HG03432 (cell line): ENCODE measurements around the gene DHRS13.
"Not testable (repeated sequence)": the region's sequence is repeated elsewhere in the genome, so short reads cannot be mapped to it uniquely, and the experiment has no call there.

Experiments used
- ATAC-seq: cut with Tn5 transposase; IDR thresholded peaks from one replicate; pipeline ENCODE4 v1.9.1; 2021; ENCODE audit warnings: mild to moderate bottlenecking, moderate library complexity; ENCODE audit not compliant: unreplicated experiment

Gene DHRS13

DNA sequence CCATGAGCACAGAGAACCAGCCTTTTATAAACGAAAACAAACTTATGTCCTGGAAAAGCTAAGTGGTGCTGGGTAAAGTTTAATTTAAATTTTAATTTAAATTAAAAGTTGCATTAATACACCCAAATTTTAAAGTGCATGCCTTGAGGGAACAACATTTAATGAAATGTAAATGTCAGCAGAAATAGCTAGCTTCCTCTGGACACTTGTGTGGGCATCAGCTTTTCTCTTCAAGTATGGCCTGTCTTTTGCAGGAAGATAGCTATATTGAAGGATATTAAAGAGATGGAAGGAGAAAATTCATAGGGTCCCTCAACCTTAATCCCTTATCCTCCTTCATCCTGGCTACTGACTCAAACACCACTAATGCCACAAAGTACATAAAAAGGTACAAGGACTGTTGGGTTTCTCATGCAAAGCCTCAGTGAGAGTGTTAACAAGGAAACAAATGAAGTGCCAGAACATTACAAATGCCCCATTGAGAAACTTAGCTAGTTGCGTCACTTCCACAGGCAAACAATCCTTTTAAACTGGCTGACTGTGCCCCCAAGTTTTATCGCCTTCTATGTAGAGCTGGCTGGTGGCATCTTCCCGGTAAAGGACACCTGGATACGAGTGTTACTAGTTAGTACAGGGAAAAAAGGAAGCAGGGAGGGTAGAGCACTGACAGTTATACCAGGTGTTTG, 34.3 kb upstream of the DHRS13 start:
- no peak for ATAC-seq

DNA sequence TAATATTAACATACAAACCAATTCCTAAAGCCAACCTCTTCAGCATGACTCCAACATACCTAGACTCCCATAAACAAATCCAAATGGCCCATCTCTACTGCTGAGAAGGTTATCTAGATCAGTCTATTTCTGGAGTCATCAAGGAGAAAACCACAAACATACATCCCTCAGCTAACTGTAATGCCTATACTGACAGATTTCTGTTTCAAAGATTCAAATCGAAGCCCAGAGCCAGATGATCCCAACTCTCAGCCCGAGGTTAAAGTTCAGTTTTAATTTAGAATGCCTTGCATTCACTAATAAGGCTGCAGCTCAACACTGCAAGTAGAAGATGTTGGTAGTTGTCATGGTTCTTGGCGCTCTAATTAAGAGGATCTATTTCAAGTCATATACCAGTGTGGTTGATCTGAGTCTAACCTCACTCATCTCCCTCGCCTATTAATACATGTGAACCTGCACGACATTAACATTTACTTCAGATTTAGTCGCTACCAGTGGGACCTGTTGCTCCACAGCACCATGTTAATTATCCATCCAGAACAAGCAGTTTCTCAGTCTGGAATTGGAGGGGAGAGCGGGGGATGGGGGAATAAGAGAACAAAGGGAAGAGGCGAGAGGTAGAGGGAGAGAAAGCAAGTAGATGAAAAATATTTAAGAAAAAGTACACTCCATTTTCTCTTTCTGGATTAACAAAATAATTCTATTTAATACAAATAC, 33.0 kb upstream of the DHRS13 start:
- ATAC-seq: no peak

DNA sequence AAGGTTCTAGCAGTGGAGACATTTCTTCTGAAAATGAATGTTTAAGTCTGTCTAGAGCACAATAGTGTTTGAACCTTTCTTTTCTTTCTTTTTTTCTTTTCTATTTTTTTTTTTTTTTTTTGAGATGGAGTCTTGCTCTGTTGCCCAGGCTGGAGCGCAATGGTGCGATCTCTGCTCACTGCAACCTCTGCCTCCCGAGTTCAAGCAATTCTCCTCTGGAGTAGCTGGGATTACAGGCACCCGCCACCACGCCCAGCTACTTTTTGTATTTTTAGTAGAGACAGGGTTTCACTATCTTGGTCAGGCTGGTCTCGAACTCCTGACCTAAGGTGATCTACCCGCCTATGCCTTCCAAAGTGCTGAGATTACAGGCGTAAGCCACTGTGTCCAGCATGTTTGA, 31.6 kb upstream of the DHRS13 start:
- not testable (repeated sequence) for ATAC-seq

DNA sequence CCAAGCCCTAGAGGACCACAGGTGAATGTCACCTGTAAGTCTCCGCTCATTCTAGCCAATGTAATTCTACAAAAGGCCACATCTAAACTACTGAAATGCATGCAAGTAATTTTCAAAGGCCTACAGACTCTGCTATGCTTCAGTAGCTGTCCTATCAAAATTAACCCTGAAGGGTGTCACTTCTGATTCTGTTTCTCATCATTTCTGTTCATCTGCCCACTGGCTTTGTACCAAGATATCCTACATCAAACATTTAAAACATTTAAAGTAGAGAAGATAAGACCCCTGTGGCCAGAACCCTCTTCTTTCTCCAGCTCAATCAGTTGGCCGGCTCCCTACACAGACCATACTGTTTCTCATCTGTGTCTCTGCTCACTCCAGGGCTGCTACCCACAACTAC, 26.9 kb upstream of the DHRS13 start:
- ATAC-seq: no peak

DNA sequence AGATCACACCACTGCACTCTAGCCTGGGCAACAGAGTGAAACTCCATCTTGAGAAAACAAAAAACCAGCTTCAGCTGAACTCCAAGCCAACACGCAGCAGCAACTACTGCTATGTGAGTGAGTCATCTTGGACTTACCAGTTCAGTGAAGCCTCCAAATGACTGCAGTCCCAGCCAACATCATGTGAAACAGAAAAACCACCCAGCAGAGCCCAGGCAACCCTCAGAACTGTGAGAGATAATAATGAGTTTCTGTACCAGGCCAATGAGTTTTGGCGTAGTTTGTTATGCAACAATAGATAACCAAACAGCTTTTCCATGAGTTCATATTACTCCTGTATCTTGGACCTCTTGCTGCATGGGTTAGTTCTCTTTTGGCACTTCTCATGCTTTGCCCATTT, 25.2 kb upstream of the DHRS13 start:
- no peak for ATAC-seq

DNA sequence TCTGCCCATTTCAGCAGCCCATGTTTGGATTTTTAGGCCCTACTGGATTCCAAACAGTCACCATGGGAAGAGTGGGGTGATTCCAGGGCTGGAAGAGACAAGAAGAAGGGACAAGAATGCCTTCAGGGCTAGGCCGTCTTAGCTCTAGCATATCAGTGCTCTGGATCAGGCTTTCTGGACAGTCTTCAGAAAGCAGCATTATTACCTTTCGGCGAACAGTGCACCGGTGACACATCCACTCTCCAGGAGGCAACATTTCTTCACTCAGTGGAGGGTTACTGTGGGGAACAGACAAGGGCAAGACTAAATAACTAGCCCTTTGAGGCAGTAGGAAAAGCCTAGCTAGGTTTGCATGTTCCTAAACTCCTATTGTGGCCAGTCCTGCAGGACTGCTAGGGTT, 23.9 kb upstream of the DHRS13 start:
- ATAC-seq: no peak

DNA sequence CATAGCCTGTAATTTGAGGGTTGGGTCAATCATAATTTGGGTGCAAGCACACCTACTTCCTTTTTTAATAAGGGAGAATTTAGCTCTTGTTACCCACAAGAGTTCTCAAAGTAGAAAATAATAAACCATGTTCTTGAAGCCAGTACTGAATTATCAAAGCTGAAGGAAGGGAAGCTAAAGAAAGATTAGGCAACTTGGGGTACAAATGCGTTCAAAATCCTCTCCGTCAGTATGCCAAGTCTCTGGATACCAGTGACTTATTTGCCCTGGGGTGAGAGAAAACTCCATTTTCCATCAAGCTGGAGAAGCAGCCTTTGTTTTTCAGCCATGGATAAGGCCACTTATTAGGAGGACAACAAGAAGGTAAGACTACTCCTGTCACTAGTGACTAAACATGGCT, 23.5 kb upstream of the DHRS13 start:
- ATAC-seq: no peak

DNA sequence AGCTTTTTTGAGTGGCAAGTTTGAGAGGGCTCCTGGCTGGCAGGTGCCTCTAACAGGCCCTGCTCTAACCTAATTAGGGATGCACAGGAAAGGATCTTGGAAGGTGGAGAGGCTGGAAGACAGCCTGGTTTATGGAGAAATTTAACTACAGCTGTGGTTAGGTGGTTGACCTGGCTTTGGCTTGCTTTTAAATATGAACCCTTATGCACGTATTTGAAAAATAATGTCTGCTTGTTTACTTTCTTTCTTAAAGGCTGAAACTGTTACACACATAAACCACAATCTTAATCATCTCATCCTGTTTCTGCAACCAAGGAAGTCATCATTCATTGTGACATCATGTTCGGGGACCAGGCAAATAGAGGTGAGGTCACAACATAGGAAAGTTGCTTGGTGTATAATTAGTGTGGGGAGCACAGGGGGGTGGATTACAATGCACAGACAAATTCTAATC, 23.1 kb upstream of the DHRS13 start:
- ATAC-seq: no peak

DNA sequence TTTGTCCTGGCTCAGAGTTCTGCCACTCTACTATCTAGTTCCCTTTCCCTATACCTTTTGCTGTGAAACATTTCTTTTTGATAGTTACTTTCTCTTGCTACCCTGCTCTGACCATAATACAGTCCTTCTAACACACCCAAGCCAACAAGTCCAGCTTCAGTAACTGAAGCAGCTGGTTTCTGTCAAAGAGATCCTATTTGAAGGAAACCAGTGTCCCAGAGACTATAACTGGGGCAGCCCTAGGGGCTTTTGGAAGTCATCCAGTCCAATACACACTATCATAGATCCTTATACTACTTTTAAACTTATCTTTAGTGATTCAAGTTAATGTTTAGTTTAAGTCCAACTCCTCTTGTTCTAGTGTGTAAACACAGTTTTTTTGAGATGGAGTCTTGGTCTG, 17.3 kb upstream of the DHRS13 start:
- no peak for ATAC-seq

DNA sequence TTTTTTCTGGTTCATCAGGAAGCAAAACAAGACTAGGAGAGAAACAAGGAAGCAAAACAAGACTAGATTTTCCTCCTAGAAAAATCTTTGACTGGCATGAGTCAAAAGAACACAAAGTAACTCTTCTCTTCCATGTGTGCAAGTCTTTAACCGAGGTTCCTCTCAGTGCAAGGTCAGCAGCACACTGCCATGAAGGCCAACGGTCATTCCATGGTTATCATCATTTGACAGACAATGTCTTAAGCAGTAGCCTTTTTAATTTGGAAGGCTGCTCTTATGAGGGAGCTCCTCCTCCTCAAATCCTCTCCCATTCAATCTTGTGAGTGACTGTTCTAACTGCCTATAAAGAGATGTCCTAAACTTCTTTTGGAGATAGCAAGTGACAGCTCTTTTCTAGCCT, 15.4 kb upstream of the DHRS13 start:
- ATAC-seq: no peak

DNA sequence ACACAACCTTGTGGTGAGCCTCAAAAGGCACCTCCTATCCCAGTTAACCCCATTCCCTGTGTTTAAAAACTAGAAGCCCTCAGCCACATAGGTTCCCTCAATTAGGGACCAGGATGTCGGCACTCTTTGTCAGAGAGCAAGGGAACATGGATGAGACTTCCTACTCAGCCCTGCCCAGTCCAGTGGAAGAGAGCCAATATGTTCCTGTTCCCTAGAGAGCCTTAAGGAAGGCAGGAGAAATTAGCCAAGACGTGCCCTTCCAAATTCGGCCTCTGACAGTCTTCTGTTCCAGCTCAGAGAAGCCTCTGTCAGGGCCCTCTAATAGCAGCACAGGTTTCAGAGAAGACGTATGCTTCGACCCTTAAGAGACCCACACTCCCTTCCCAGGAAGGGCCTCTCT, 14.6 kb upstream of the DHRS13 start:
- ATAC-seq: no peak

DNA sequence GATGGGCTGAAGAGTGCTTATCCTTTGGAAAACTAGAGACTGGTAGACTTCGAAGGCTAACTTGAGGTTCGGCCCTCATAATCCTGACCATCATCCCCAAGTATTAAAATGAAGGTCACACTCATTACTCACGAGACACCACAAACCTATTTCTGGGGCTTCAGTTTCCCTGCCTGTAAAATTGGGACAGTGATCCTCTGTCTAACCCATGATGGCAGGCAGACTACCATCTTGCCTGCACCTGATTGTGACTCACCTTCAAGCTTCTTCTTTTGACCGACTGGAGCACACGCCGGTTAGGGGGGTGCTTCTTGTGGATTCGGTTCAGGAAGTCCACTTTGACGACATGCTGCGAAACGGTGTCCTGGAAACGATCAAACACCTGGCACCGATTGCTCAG, 14.2 kb upstream of the DHRS13 start:
- ATAC-seq: no peak

DNA sequence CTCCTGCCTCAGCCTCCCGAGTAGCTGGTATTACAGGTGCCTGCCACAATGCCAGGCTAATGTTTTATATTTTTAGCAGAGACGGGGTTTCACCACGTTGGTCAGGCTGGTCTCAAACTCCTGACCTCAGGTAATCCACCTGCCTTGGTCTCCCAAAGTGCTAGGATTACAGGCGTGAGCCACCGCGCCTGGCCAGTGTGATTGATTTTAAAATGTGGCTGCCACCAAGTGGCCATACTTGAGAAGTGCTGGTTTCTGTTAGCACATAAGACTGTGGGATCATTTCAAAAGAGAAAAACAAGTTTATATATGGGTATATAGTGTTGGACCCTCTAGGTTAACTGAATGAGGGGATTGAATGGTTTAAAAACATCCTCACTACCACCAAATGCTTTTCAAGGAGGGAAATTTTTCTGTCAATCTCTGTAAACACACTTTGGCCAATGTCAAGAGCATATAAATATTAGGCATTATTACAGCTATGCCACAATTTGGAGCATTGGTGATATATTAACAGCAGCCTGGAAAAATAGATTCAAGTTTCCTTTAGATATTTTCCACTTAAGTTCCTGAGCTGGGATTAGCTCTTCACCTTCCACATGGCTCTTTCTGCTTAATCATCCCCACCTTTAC, 13.5 kb upstream of the DHRS13 start:
- ATAC-seq: no peak

DNA sequence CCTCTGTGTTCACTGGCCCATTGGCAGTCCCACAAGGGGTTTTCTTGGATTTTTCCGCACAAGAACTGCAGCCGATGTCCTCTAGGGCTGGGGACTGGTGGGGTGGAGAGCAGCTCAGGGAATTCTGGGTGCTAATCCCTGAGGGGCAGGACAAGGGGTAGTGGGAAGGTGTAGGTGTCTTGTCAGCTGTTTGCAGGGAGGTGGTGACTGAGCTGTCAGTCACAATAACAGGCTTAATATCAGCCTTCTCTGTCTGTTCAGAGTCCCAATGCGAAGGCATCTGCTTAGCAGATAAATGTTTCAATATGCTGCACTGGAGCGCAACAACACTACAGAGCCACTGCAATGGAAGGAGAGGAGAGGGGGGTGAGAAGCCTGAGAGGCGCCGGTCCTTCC, 10.1 kb upstream of the DHRS13 start:
- ATAC-seq: no peak

DNA sequence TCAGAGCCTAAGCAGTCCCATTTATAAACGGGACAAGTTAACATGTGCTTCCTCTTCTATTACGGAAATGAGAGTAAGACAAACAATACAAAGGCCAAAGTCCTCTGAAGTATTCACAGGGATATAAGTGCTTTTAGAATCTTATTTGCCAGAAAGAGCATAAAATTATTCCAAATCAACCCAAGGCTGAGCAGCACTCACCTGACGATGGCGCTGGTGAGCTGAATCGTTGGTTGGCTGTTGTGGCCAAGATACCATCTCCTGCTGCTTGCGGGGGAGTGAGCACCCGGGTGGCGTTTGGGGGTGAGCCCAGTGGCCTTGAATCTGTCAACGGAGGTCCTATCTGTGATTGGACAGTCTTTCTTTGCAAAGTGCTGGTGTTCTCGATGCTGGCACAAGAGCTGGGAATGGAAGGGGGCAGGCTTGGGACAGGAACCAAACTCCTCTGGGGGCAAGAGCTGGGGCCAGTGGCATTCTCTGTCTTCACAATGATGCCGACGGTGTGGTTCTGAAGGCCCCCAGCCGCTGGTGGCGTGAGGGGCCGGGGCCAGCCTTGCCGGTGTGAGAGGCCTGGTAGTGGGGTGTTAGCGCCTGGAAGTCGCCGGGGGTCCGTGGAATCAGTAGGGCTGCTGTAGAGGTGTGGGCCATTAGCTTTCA, 9.5 kb upstream of the DHRS13 start:
- no peak for ATAC-seq

DNA sequence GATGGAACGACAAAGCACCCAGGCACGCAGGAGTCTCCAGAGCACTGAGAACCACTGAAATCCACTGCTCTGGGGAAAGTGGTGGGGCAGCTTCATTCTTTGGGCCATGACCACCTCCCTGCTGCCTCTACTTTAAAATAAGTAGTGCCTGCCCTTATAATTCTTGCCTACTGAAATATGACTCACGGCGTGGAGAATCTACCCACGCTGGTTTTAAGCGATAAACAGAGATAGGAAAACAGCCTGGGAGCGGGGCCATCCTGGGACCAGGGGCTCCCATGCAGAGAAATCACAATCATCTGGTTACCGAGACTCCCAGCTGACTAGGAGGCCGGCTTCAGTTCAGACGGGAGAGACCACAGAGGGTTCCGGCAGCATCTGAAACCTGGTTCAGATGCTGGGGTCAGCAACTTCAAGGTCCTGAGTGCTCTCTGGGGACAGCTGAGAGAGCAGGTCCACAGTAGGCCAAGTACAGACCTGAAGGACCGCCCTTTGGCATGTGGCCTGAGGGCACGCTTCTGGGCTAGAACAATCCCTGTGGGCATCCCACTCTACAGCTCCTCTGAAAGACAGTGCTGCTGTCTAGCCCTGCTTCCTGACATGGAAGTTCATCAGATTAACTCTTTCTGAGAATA, 8.6 kb upstream of the DHRS13 start:
- no peak for ATAC-seq

DNA sequence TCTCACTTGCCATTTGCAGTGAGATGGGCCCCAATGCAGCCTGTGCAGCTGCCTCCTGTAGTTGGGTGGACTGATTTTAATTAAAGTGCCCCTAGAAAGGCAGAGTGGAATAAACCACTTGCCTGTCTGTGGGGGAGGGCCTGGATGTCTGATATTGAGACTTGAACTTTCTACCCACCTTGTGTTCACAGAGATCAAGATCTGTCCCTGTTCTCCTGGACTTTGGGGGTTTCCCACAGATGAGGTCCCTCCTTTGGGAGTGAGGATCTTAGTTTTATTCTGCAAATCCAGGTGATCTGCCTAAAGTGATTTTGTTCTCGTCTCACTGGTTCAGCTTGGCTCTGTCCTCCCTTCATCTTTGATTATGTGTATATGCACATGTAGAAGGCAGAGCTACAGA, 7.7 kb upstream of the DHRS13 start:
- ATAC-seq: no peak

DNA sequence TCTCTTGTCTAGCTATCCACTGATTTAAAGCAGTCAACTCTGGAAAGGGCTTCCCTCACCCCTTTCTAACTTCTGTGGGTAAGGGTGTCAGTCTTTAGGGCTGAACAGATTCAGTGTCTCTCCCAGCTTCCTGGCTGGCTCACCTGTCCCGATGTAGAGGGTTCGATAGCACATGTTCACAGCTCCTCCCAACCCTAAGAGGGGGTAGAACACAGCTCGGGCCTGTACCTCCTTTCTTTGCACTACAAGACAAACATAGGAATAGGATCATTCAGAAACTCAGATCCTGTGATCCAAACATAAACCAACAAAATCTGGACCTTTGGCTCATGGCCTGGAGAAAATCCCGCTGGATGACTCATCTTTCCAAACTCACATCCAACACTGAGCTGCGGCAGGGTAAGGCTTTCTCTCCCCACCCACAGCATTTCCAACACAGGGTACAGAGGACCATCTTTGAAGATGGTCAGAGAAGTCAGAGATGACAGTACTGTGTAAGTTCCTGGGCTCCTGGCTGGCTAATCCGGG, 5.8 kb upstream of the DHRS13 start:
- ATAC-seq: no peak

DNA sequence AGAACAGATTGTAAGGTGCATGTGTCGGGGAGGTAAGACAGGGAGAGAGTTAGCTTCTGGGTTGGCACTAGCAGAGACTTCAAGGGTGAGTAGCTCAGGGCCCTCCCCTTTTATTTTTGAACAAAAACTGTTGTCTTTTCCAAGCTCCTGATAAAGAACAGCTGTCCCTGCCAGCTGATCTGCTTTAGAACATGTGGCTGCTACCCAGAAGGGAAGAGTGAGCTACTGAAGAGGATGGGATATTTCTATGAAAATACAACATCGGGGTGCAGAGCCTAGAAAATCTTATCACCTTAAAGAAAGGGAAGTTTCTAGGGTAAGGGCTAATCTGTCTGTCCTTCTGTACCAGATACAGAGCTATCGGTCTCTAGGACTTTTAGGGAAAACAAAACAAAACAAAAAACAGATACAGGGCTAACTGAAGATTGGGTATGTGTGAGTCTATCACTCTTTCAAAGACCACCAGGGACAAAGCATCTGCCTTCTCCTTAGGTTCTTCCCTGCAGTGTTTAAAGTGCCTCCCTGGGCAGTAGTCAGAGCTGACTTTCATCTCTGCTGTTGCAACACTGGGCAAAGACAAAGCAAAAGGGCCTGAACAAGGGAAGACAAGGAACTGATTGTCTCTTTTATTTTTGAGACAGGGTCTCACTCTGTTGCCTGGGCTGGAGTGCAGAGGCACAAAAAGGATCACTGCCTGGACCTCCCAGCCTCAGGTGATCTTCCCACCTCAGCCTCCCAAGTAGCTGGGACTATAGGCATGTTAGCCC, 5.0 kb upstream of the DHRS13 start:
- no peak for ATAC-seq

DNA sequence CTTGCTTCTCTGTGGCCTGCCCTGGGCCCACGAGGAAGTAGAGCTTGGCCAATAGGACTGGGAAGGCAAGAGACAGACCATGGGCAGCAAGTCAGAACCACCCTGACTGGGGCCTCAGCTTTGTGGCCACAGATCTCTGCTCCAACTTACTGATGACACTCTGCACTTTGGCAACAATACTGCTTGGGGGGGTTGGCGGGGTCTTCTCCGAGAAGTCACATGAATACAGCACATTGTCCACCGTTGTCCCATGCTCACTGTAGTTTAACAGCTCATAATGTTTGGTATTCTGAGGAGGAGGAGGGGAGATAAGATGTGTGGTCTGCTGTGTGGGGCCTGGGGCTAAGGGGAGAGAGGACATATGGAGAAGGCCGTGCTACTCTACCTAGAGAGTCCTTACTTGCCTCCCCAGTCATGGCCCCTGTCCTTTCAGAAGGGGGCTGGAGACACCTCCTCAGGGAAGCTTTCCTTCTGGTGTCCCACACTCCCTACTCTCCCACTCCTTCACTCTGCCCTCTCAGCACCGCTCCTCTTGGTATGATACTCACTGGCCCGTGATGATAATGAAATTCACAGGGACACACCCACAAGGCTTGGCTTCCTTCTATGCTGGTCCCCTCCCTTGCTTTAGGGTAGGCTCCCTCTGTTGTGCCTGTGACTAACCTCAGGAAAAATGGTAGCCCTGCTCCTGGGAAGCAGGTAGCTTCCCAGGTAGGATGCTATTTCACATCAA, 4.0 kb upstream of the DHRS13 start:
- ATAC-seq: no peak
